Measurements from ENCODE around the gene CTSO.

- TF ChIP-seq POLR2AphosphoS5 (IDR thresholded peaks at IDR 0.05; ENCODE audit: insufficient read depth in 1 of 2, low read depth in 1 of 2) (no peak), CTCF (IDR thresholded peaks at IDR 0.05) (no peak)
These were observed 9.1 kb upstream of the CTSO start for GRCh38 chr4:155962767-155963166.
